GM23338 (cell line): ENCODE data around the gene RABGAP1L.

Source experiments
- CREB1 ChIP-seq: fragments of 250-450 bp; sonication (Bioruptor Pico); IDR thresholded peaks from 2 replicates; pipeline ENCODE4 v1.5.0; 2020; ENCODE audit warnings: low read depth, mild to moderate bottlenecking, moderate library complexity
- EZH2 ChIP-seq: fragments of 200-600 bp; sonication (generic); IDR thresholded peaks from one replicate; pipeline ENCODE4 v1.8.0; 2017; ENCODE audit warnings: antibody characterized with exemption, mild to moderate bottlenecking, low read depth; ENCODE audit not compliant: unreplicated experiment
- EZH2phosphoT487 ChIP-seq: fragments of 200-600 bp; sonication (generic); IDR thresholded peaks from one replicate; pipeline ENCODE4 v1.8.1; 2018; ENCODE audit warnings: antibody characterized with exemption; ENCODE audit not compliant: unreplicated experiment
- JUNB ChIP-seq: IDR thresholded peaks from one replicate; pipeline ENCODE4 v1.6.1; 2016; ENCODE audit warnings: antibody characterized with exemption; ENCODE audit not compliant: unreplicated experiment
- NANOG ChIP-seq: IDR thresholded peaks from 2 replicates; pipeline ENCODE4 v1.6.1; 2016; ENCODE audit warnings: antibody characterized with exemption, borderline replicate concordance
- POLR2AphosphoS5 ChIP-seq: IDR thresholded peaks from 2 replicates; pipeline ENCODE4 v1.6.1; 2016; ENCODE audit warnings: antibody characterized with exemption, low read depth
- STAT1 ChIP-seq: IDR thresholded peaks from one replicate; pipeline ENCODE4 v1.6.1; 2016; ENCODE audit warnings: antibody characterized with exemption; ENCODE audit not compliant: unreplicated experiment
- TF ChIP-seq, protein P1 (sequence below), 2 experiments: fragments of 200-600 bp in 1 of 2; sonication (generic) in 1 of 2; conservative IDR thresholded peaks; 2 replicates each; pipeline versions ENCODE4 v1.5.1 to v1.6.1; 2016 to 2017; ENCODE audit warnings: antibody characterized with exemption in 2 of 2, low read depth in 2 of 2, mild to moderate bottlenecking in 2 of 2, moderate library complexity in 1 of 2
- TF ChIP-seq, protein P2 (sequence below): IDR thresholded peaks from 2 replicates; pipeline ENCODE4 v1.6.1; 2016; ENCODE audit warnings: antibody characterized with exemption
- TF ChIP-seq, protein P3 (sequence below): IDR thresholded peaks from one replicate; pipeline ENCODE4 v1.6.1; 2018; ENCODE audit warnings: antibody characterized with exemption; ENCODE audit not compliant: unreplicated experiment

- TF ChIP-seq, protein P1, sequence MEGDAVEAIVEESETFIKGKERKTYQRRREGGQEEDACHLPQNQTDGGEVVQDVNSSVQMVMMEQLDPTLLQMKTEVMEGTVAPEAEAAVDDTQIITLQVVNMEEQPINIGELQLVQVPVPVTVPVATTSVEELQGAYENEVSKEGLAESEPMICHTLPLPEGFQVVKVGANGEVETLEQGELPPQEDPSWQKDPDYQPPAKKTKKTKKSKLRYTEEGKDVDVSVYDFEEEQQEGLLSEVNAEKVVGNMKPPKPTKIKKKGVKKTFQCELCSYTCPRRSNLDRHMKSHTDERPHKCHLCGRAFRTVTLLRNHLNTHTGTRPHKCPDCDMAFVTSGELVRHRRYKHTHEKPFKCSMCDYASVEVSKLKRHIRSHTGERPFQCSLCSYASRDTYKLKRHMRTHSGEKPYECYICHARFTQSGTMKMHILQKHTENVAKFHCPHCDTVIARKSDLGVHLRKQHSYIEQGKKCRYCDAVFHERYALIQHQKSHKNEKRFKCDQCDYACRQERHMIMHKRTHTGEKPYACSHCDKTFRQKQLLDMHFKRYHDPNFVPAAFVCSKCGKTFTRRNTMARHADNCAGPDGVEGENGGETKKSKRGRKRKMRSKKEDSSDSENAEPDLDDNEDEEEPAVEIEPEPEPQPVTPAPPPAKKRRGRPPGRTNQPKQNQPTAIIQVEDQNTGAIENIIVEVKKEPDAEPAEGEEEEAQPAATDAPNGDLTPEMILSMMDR (conservative IDR thresholded peaks at IDR 0.05; ENCODE audit: low read depth in 2 of 2) = no peak
- TF ChIP-seq EZH2phosphoT487 = no peak
- TF ChIP-seq EZH2 = no peak
- TF ChIP-seq, protein P2, sequence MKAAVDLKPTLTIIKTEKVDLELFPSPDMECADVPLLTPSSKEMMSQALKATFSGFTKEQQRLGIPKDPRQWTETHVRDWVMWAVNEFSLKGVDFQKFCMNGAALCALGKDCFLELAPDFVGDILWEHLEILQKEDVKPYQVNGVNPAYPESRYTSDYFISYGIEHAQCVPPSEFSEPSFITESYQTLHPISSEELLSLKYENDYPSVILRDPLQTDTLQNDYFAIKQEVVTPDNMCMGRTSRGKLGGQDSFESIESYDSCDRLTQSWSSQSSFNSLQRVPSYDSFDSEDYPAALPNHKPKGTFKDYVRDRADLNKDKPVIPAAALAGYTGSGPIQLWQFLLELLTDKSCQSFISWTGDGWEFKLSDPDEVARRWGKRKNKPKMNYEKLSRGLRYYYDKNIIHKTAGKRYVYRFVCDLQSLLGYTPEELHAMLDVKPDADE = no peak
- TF ChIP-seq JUNB = no peak
- no peak for TF ChIP-seq POLR2AphosphoS5
- TF ChIP-seq, protein P3, sequence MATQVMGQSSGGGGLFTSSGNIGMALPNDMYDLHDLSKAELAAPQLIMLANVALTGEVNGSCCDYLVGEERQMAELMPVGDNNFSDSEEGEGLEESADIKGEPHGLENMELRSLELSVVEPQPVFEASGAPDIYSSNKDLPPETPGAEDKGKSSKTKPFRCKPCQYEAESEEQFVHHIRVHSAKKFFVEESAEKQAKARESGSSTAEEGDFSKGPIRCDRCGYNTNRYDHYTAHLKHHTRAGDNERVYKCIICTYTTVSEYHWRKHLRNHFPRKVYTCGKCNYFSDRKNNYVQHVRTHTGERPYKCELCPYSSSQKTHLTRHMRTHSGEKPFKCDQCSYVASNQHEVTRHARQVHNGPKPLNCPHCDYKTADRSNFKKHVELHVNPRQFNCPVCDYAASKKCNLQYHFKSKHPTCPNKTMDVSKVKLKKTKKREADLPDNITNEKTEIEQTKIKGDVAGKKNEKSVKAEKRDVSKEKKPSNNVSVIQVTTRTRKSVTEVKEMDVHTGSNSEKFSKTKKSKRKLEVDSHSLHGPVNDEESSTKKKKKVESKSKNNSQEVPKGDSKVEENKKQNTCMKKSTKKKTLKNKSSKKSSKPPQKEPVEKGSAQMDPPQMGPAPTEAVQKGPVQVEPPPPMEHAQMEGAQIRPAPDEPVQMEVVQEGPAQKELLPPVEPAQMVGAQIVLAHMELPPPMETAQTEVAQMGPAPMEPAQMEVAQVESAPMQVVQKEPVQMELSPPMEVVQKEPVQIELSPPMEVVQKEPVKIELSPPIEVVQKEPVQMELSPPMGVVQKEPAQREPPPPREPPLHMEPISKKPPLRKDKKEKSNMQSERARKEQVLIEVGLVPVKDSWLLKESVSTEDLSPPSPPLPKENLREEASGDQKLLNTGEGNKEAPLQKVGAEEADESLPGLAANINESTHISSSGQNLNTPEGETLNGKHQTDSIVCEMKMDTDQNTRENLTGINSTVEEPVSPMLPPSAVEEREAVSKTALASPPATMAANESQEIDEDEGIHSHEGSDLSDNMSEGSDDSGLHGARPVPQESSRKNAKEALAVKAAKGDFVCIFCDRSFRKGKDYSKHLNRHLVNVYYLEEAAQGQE = no peak
- no peak for TF ChIP-seq STAT1
- TF ChIP-seq CREB1 (CRISPR knock-in tag) = no peak
- no peak for TF ChIP-seq NANOG
Observed at GRCh38 chr1:174209347-174210187, 50.2 kb downstream of the RABGAP1L start.
